OCI-LY1 (cell line): ENCODE data around the gene PYY.

Source experiments
- H2AFZ ChIP-seq: fragments of 200-600 bp; sonication (generic), shearing (Covaris generic); 2 replicates; pipeline ENCODE4 v1.6.0; 2014; ENCODE audit warnings: antibody characterized with exemption, mild to moderate bottlenecking, low read length
- H3F3A ChIP-seq: fragments of 200-600 bp; sonication (generic), shearing (Covaris generic); 2 replicates; pipeline ENCODE4 v1.6.0; 2014; ENCODE audit warnings: mild to moderate bottlenecking, antibody characterized with exemption, low read length, moderate library complexity; ENCODE audit not compliant: insufficient read depth
- H3K27ac ChIP-seq: fragments of 200-600 bp; sonication (generic); 2 replicates; pipeline ENCODE4 v1.5.1; 2014; ENCODE audit warnings: low read length, mixed run types, mild to moderate bottlenecking, low read depth; ENCODE audit not compliant: poor library complexity, severe bottlenecking
- H3K27me3 ChIP-seq: fragments of 200-600 bp; sonication (generic); 2 replicates; pipeline ENCODE4 v1.6.0; 2014; ENCODE audit warnings: antibody characterized with exemption, mild to moderate bottlenecking, low read length, moderate library complexity; ENCODE audit not compliant: insufficient read depth
- H3K36me3 ChIP-seq: fragments of 200-600 bp; sonication (generic); 2 replicates; pipeline ENCODE4 v1.6.1; 2014; ENCODE audit warnings: mild to moderate bottlenecking, antibody characterized with exemption, low read length, moderate library complexity, mixed read lengths; ENCODE audit not compliant: insufficient read depth
- H3K4me1 ChIP-seq: fragments of 200-600 bp; sonication (generic); 2 replicates; pipeline ENCODE4 v1.5.1; 2014; ENCODE audit warnings: mild to moderate bottlenecking, low read length, moderate library complexity; ENCODE audit not compliant: insufficient read depth, severe bottlenecking
- H3K4me2 ChIP-seq: fragments of 200-600 bp; sonication (generic), shearing (Covaris generic); 2 replicates; pipeline ENCODE4 v1.6.1; 2014; ENCODE audit warnings: low read length
- H3K4me3 ChIP-seq: fragments of 200-600 bp; sonication (generic); 2 replicates; pipeline ENCODE4 v1.5.1; 2014; ENCODE audit warnings: low read length, low read depth, mild to moderate bottlenecking, mixed read lengths; ENCODE audit not compliant: poor library complexity, severe bottlenecking
- H3K79me2 ChIP-seq: fragments of 200-600 bp; shearing (Covaris generic); 2 replicates; pipeline ENCODE4 v1.6.1; 2016; ENCODE audit warnings: mixed run types, low read length, mixed read lengths; ENCODE audit not compliant: insufficient read depth
- H3K9ac ChIP-seq: fragments of 200-600 bp; sonication (generic), shearing (Covaris generic); 2 replicates; pipeline ENCODE4 v1.6.1; 2014; ENCODE audit warnings: mild to moderate bottlenecking, low read length, mixed read lengths
- H3K9me2 ChIP-seq: fragments of 200-600 bp; sonication (generic), shearing (Covaris generic); 2 replicates; pipeline ENCODE4 v1.6.1; 2014; ENCODE audit warnings: low read depth, mild to moderate bottlenecking, low read length, mixed read lengths
- H3K9me3 ChIP-seq: fragments of 200-600 bp; shearing (Covaris generic); 2 replicates; pipeline ENCODE4 v1.6.1; 2014; ENCODE audit warnings: low read length, mixed read lengths
- H4K20me1 ChIP-seq: fragments of 200-600 bp; sonication (generic), shearing (Covaris generic); 2 replicates; pipeline ENCODE4 v1.6.0; 2016; ENCODE audit warnings: mild to moderate bottlenecking, low read length; ENCODE audit not compliant: insufficient read depth
- CTCF ChIP-seq: fragments of 200-600 bp; sonication (generic), shearing (Covaris generic); IDR thresholded peaks from 2 replicates; pipeline ENCODE4 v1.5.1; 2017; ENCODE audit warnings: mild to moderate bottlenecking, antibody characterized with exemption, low read length, moderate library complexity, mixed read lengths
- EZH2 ChIP-seq: fragments of 200-600 bp; sonication (generic), shearing (Covaris generic); IDR thresholded peaks from 2 replicates; pipeline ENCODE4 v1.8.0; 2017; ENCODE audit warnings: borderline replicate concordance, mixed run types, mild to moderate bottlenecking, antibody characterized with exemption, low read length, moderate library complexity, mixed read lengths

The PYY gene

GRCh38 chr17:43953746-43954145 is at the start of gene PYY:
Gene PYY (minus strand): TSS chr17:43953940. CDS start chr17:43953483, 457 bp downstream.
- no peak within 1 kb of the TSS for H2AFZ ChIP-seq
- H3K4me2 ChIP-seq = no peak within 1 kb of the TSS
- no peaks in the 10 kb centered on the region; the same call in 1 of the 2 replicates for H3K27me3 ChIP-seq
- H3K36me3 ChIP-seq = no peaks in the 10 kb centered on the region
- H3K4me1 ChIP-seq = no peaks in the 10 kb centered on the region
- H3K79me2 ChIP-seq = no peaks in the 10 kb centered on the region
- H3F3A ChIP-seq = no peaks in the 10 kb centered on the region
- no peaks in the 10 kb centered on the region for H3K9me3 ChIP-seq
- no peak within 1 kb of the TSS for H3K4me3 ChIP-seq
- no peaks in the 10 kb centered on the region for H3K9me2 ChIP-seq
- H3K9ac ChIP-seq = no peak within 1 kb of the TSS
- no peak within 1 kb of the TSS for H3K27ac ChIP-seq
- no peaks in the 10 kb centered on the region for H4K20me1 ChIP-seq
- TF ChIP-seq EZH2 = no peak
- TF ChIP-seq CTCF = no peak

- H3K9me2 ChIP-seq = no peaks in the 10 kb centered on the region
- H3K79me2 ChIP-seq = no peaks in the 10 kb centered on the region
- no peaks in the 10 kb centered on the region for H4K20me1 ChIP-seq
- H3K9ac ChIP-seq = no peak overlapping the region
- H3K9me3 ChIP-seq = no peaks in the 10 kb centered on the region
- H3K4me1 ChIP-seq = peaks cover 12% of the 10 kb centered on the region
- H3F3A ChIP-seq = no peaks in the 10 kb centered on the region
- no peak overlapping the region for H3K4me3 ChIP-seq
- H3K27ac ChIP-seq = no peak overlapping the region
- H3K4me2 ChIP-seq = no peak overlapping the region
- TF ChIP-seq CTCF (no peak), EZH2 (no peak)
- peaks cover 5% of the 10 kb centered on the region; the same call in 1 of the 2 replicates for H3K27me3 ChIP-seq
- H3K36me3 ChIP-seq = no peaks in the 10 kb centered on the region
- H2AFZ ChIP-seq = no peak overlapping the region
Observed at GRCh38 chr17:44002141-44002848, 48.6 kb upstream of the PYY start.

GRCh38 chr17:44001461-44001920 is 47.8 kb upstream of the PYY start:
- H3K36me3 ChIP-seq = no peaks in the 10 kb centered on the region
- no peak overlapping the region for H3K4me3 ChIP-seq
- H3K9me3 ChIP-seq = no peaks in the 10 kb centered on the region
- no peak overlapping the region for H2AFZ ChIP-seq
- H3K79me2 ChIP-seq = no peaks in the 10 kb centered on the region
- H3K4me1 ChIP-seq = peaks cover 8% of the 10 kb centered on the region
- no peak overlapping the region for H3K4me2 ChIP-seq
- H3F3A ChIP-seq = no peaks in the 10 kb centered on the region
- no peaks in the 10 kb centered on the region for H4K20me1 ChIP-seq
- H3K9ac ChIP-seq = no peak overlapping the region
- TF ChIP-seq EZH2 (no peak), CTCF (no peak)
- H3K9me2 ChIP-seq = no peaks in the 10 kb centered on the region
- no peak overlapping the region for H3K27ac ChIP-seq
- peaks cover 4% of the 10 kb centered on the region; the same call in 1 of the 2 replicates for H3K27me3 ChIP-seq
